ENCODE measurements around the gene PI4KB. TPM values are rescaled to one million over a fixed set of nuclear protein-coding genes. Genes with fewer than 3 reads are reported as not detected.
A peak's percentile ranks its signal among the peaks of the same experiment; 100 is the strongest.

The PI4KB gene
- total RNA-seq, 2 experiments from 2014 or later: 38.0 to 50.6 TPM

DNA sequence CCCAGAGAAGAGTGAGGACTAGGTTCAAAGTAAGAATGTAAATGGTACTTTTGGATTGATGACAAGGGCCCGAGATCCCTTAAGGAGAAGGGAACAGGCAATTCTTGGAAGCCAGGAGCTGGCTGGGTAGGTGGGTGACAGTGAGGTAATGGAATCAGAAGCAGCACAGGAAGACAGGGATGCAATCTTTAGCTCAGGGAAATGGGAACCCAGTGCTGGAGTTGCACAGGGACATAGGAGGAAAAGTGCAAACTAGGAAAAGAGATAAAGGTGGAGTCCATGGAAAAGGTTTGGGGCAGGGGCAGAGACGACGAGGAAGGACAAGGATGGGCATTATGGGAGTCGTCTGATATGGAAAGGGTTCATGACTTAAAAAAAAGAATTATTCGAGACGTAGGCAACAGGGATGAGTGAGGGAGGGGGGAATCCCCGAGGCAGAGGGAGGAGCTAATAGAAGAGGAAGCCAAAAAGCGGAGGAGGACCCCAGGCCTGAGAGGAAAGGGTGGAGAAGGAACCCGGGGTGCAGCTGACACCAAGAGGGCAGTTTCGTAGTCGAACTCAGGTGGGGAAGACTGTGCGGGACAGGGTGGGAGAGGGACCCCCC lies 495 bp downstream of the PI4KB start:
- Histone ChIP-seq H3K79me2 (ENCODE audit: insufficient read depth, low read depth, low read length) (peaks cover 17% of the 10 kb centered on the region), H3K27ac (ENCODE audit: low read depth, low read length, poor library complexity, severe bottlenecking) (peak overlapping the region; percentile 67), H3K36me3 (ENCODE audit: insufficient read depth, low read length) (peaks cover 33% of the 10 kb centered on the region), H3K9me2 (ENCODE audit: insufficient read depth, low read length) (no peaks in the 10 kb centered on the region), H2AFZ (ENCODE audit: low read length) (peak overlapping the region; percentile 85), H4K20me1 (ENCODE audit: insufficient read depth, low read length) (no peaks in the 10 kb centered on the region), H3K4me3 (ENCODE audit: low read depth, low read length, poor library complexity, severe bottlenecking) (peak overlapping the region; percentile 74), H3K4me2 (ENCODE audit: low read length) (peak overlapping the region; percentile 90), H3K4me1 (ENCODE audit: insufficient read depth, low read length, poor library complexity, severe bottlenecking) (peaks cover 23% of the 10 kb centered on the region), H3K9me3 (ENCODE audit: low read length) (no peaks in the 10 kb centered on the region)
- ChIA-PET POLR2A (interaction anchor here (0.6 to 2.8 kb wide), 12 partner anchors 10 to 227 kb away, joined by 3 to 11 read pairs (median 4); partner anchors contain the start of genes VPS72 and ZNF687), CTCF (ENCODE audit: unreplicated experiment) (interaction anchor here (0.6 to 1.6 kb wide), 3 partner anchors 14 to 759 kb away, joined by 3 to 7 read pairs (median 4); no protein-coding TSS in a partner anchor)
- peak; percentile 63 for DNase-seq (ENCODE audit: low spot score)
- no peak for TF ChIP-seq EZH2phosphoT487 (IDR thresholded peaks at IDR 0.05; ENCODE audit: borderline replicate concordance, low read depth, low read length)
- TF ChIP-seq, protein P1, sequence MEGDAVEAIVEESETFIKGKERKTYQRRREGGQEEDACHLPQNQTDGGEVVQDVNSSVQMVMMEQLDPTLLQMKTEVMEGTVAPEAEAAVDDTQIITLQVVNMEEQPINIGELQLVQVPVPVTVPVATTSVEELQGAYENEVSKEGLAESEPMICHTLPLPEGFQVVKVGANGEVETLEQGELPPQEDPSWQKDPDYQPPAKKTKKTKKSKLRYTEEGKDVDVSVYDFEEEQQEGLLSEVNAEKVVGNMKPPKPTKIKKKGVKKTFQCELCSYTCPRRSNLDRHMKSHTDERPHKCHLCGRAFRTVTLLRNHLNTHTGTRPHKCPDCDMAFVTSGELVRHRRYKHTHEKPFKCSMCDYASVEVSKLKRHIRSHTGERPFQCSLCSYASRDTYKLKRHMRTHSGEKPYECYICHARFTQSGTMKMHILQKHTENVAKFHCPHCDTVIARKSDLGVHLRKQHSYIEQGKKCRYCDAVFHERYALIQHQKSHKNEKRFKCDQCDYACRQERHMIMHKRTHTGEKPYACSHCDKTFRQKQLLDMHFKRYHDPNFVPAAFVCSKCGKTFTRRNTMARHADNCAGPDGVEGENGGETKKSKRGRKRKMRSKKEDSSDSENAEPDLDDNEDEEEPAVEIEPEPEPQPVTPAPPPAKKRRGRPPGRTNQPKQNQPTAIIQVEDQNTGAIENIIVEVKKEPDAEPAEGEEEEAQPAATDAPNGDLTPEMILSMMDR (conservative IDR thresholded peaks at IDR 0.05; ENCODE audit: low read length): no peak
- no TSS peak for BruUV-seq (replicated peaks)
- intact Hi-C loops (cut with micrococcal nuclease; ENCODE audit: unreplicated experiment): loop anchor here (5.0 kb wide), 1 partner anchor 44 kb away; the partner anchor contains the start of gene ZNF687

DNA sequence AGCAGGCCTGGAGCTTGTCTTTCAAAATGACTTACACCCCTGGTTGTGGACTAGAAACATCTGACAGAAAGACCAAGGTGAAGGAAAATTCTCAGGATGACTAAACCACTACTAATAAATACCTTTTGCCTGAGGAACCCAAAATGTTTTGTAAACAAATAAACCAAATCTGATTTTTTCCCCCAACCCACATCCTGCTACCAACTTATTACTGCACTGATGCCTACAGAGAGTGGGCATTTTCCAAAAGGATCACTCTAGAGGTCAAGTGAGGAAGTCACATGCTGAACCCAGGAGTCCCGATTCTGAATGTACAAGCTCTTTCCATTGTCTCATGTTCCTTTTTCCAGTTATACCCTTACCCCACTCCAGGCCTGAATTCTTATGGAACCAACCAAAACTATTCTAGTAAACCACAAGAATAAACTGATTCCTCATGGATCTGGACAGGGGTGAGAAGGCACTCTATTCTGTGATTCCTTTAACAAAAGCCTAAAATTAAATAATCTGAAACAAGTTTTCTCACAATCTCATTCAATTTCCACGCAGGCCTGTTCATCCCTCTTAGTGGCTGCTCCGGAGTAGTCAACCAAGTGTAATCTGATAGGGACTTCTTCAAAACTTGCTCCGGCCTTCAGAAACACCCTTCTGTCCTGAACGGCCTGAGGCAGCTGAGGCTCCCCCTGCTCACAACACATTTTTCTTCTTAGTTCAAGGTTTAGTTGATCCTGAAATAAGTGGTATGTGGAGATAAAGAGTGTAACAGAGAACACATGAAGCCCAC lies 1.4 kb downstream of the PI4KB start:
- no peak for TF ChIP-seq EZH2phosphoT487 (IDR thresholded peaks at IDR 0.05; ENCODE audit: borderline replicate concordance, low read depth, low read length)
- TF ChIP-seq, protein P1 (conservative IDR thresholded peaks at IDR 0.05; ENCODE audit: low read length): no peak; the same call in 1 of the 2 replicates
- Histone ChIP-seq H3K4me1 (ENCODE audit: insufficient read depth, low read length, poor library complexity, severe bottlenecking) (peaks cover 23% of the 10 kb centered on the region), H3K36me3 (ENCODE audit: insufficient read depth, low read length) (peaks cover 35% of the 10 kb centered on the region), H3K9me2 (ENCODE audit: insufficient read depth, low read length) (no peaks in the 10 kb centered on the region), H3K79me2 (ENCODE audit: insufficient read depth, low read depth, low read length) (peaks cover 17% of the 10 kb centered on the region), H3K4me3 (ENCODE audit: low read depth, low read length, poor library complexity, severe bottlenecking) (peak overlapping the region; percentile 74), H3K27ac (ENCODE audit: low read depth, low read length, poor library complexity, severe bottlenecking) (no peak overlapping the region), H3K9me3 (ENCODE audit: low read length) (no peaks in the 10 kb centered on the region), H3K4me2 (ENCODE audit: low read length) (peak overlapping the region; percentile 90), H2AFZ (ENCODE audit: low read length) (no peak overlapping the region), H4K20me1 (ENCODE audit: insufficient read depth, low read length) (no peaks in the 10 kb centered on the region)
- ChIA-PET POLR2A (interaction anchor here (1.0 to 2.8 kb wide), 2 partner anchors 9 to 136 kb away, joined by 4 to 11 read pairs; partner anchors contain the start of gene VPS72), CTCF (ENCODE audit: unreplicated experiment) (no interaction called here)
- intact Hi-C loops (cut with micrococcal nuclease; ENCODE audit: unreplicated experiment): loop anchor here (5.0 kb wide), 1 partner anchor 44 kb away; the partner anchor contains the start of gene ZNF687
- no peak for DNase-seq (ENCODE audit: low spot score)
- TSS peak; percentile 71 for BruUV-seq (replicated peaks)
